ENCODE measurements around the gene ATG9B. TPM values are rescaled to one million over a fixed set of nuclear protein-coding genes. Genes with fewer than 3 reads are reported as not detected.

ATG9B gene
- total and polyA plus RNA-seq, 9 of the 15 experiments (the other 6 are each of a cell fraction or from before 2014, with no cell fraction given) = 0.29 to 8.0 (median 2.1) TPM

- TF ChIP-seq CXXC5 (CRISPR knock-in tag; IDR thresholded peaks at IDR 0.05) = no peak
- peak; percentile 10; the same call in 1 of the 2 replicates for TF ChIP-seq ZBTB2 (IDR thresholded peaks at IDR 0.05)
- no peak; a peak in 1 of 4 replicates for TF ChIP-seq MNT (conservative IDR thresholded peaks at IDR 0.05)
- no peak for TF ChIP-seq ZC3H11A (IDR thresholded peaks at IDR 0.05; ENCODE audit: low read depth, low read length)
- no peak for TF ChIP-seq ZNF253 (CRISPR knock-in tag; conservative IDR thresholded peaks at IDR 0.05)
- no peak for TF ChIP-seq FOSL1 (tag; conservative IDR thresholded peaks at IDR 0.05)
- no peak for TF ChIP-seq ZNF354B (CRISPR knock-in tag; IDR thresholded peaks at IDR 0.05)
- TF ChIP-seq ZNF197 (CRISPR knock-in tag; IDR thresholded peaks at IDR 0.05; ENCODE audit: low read depth) = no peak
- TF ChIP-seq MYNN (IDR thresholded peaks at IDR 0.05) = no peak
- no peak for TF ChIP-seq MYNN (CRISPR knock-in tag; IDR thresholded peaks at IDR 0.05)
- TF ChIP-seq GABPB1 (CRISPR knock-in tag; IDR thresholded peaks at IDR 0.05) = peak; percentile 33; the same call in 1 of the 2 replicates
- TF ChIP-seq ZNF57 (CRISPR knock-in tag; IDR thresholded peaks at IDR 0.05) = no peak
- no peak for TF ChIP-seq MCM7 (IDR thresholded peaks at IDR 0.05)
- TF ChIP-seq BRCA1 (IDR thresholded peaks at IDR 0.05) = no peak
- TF ChIP-seq BRCA1 (CRISPR knock-in tag; IDR thresholded peaks at IDR 0.05) = no peak
- no peak for TF ChIP-seq NELFE (IDR thresholded peaks at IDR 0.05; ENCODE audit: insufficient read depth, insufficient read length)
- no peak for TF ChIP-seq ZBTB26 (CRISPR knock-in tag; IDR thresholded peaks at IDR 0.05)
- TF ChIP-seq KAT2B (IDR thresholded peaks at IDR 0.05; ENCODE audit: low read depth, low read length) = no peak
- TF ChIP-seq CHD1 (IDR thresholded peaks at IDR 0.05; ENCODE audit: low read length) = no peak
- TF ChIP-seq ZNF449 (CRISPR knock-in tag; IDR thresholded peaks at IDR 0.05) = no peak
- no peak for TF ChIP-seq DIDO1 (tag; IDR thresholded peaks at IDR 0.05; ENCODE audit: low read depth)
- TF ChIP-seq SREBF2 (CRISPR knock-in tag; IDR thresholded peaks at IDR 0.05) = no peak
- no peak for TF ChIP-seq BDP1 (IDR thresholded peaks at IDR 0.05; ENCODE audit: insufficient read depth, insufficient read length)
- no peak for TF ChIP-seq ETV1 (tag; conservative IDR thresholded peaks at IDR 0.05; ENCODE audit: low read depth)
- TF ChIP-seq SETDB1 (IDR thresholded peaks at IDR 0.05; ENCODE audit: low read length) = no peak
- TF ChIP-seq PHF20 (IDR thresholded peaks at IDR 0.05; ENCODE audit: partially characterized antibody) = peak; percentile 29
- no peak for TF ChIP-seq ZNF175 (CRISPR knock-in tag; IDR thresholded peaks at IDR 0.05; ENCODE audit: low read depth)
Observed at GRCh38 chr7:151039850-151040548, 15.7 kb upstream of the ATG9B start (continued).
